Esophagus muscularis mucosa (tissue), 4 donors: ENCODE data around the gene G0S2.

Source experiments
- EP300 ChIP-seq: sonication (generic); formaldehyde crosslinking; IDR thresholded peaks from one replicate; pipeline ENCODE4 v1.6.1; 2017; ENCODE audit warnings: antibody characterized with exemption
- POLR2A ChIP-seq: fragments of 450-650 bp; IDR thresholded peaks from one replicate; pipeline ENCODE4 v1.6.1; 2017; ENCODE audit warnings: antibody characterized with exemption, moderate library complexity, mild to moderate bottlenecking, low read depth
- POLR2AphosphoS5 ChIP-seq, 2 donors: sonication (generic); formaldehyde crosslinking; IDR thresholded peaks; one replicate each; pipeline ENCODE4 v1.6.1; 2017; ENCODE audit warnings: antibody characterized with exemption in 2 of 2
- TF ChIP-seq, protein P1 (sequence below), 3 experiments: fragments of 200-600 bp in 2 of 3; fragments of 450-650 bp in 1 of 3; sonication (generic) in 2 of 3; IDR thresholded peaks; one replicate each; pipeline ENCODE4 v1.5.1; 2017 to 2019; ENCODE audit warnings: antibody characterized with exemption in 3 of 3, mild to moderate bottlenecking in 2 of 3, moderate library complexity in 1 of 3

DNA sequence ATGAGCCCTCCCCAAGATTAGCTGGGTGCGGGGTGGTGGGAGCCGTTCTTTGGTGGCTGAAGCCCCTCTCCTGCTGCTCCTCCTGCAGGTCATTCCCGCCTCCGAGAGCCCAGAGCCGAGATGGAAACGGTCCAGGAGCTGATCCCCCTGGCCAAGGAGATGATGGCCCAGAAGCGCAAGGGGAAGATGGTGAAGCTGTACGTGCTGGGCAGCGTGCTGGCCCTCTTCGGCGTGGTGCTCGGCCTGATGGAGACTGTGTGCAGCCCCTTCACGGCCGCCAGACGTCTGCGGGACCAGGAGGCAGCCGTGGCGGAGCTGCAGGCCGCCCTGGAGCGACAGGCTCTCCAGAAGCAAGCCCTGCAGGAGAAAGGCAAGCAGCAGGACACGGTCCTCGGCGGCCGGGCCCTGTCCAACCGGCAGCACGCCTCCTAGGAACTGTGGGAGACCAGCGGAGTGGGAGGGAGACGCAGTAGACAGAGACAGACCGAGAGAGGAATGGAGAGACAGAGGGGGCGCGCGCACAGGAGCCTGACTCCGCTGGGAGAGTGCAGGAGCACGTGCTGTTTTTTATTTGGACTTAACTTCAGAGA is 448 bp downstream of the G0S2 start:
- TF ChIP-seq POLR2A (no peak), EP300 (no peak), POLR2AphosphoS5 (IDR thresholded peaks at IDR 0.05) (no peak)
- TF ChIP-seq, protein P1, sequence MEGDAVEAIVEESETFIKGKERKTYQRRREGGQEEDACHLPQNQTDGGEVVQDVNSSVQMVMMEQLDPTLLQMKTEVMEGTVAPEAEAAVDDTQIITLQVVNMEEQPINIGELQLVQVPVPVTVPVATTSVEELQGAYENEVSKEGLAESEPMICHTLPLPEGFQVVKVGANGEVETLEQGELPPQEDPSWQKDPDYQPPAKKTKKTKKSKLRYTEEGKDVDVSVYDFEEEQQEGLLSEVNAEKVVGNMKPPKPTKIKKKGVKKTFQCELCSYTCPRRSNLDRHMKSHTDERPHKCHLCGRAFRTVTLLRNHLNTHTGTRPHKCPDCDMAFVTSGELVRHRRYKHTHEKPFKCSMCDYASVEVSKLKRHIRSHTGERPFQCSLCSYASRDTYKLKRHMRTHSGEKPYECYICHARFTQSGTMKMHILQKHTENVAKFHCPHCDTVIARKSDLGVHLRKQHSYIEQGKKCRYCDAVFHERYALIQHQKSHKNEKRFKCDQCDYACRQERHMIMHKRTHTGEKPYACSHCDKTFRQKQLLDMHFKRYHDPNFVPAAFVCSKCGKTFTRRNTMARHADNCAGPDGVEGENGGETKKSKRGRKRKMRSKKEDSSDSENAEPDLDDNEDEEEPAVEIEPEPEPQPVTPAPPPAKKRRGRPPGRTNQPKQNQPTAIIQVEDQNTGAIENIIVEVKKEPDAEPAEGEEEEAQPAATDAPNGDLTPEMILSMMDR (IDR thresholded peaks at IDR 0.05), result no peak
